HG03045 (cell line): ENCODE data around the gene ALDH3B2.
"Not testable (repeated sequence)": the region's sequence is repeated elsewhere in the genome, so short reads cannot be mapped to it uniquely, and the experiment has no call there.

Experiments
- ATAC-seq: cut with Tn5 transposase; IDR thresholded peaks from one replicate; pipeline ENCODE4 v1.9.1; 2021; ENCODE audit warnings: mild to moderate bottlenecking, moderate library complexity; ENCODE audit not compliant: unreplicated experiment

ALDH3B2 gene

DNA sequence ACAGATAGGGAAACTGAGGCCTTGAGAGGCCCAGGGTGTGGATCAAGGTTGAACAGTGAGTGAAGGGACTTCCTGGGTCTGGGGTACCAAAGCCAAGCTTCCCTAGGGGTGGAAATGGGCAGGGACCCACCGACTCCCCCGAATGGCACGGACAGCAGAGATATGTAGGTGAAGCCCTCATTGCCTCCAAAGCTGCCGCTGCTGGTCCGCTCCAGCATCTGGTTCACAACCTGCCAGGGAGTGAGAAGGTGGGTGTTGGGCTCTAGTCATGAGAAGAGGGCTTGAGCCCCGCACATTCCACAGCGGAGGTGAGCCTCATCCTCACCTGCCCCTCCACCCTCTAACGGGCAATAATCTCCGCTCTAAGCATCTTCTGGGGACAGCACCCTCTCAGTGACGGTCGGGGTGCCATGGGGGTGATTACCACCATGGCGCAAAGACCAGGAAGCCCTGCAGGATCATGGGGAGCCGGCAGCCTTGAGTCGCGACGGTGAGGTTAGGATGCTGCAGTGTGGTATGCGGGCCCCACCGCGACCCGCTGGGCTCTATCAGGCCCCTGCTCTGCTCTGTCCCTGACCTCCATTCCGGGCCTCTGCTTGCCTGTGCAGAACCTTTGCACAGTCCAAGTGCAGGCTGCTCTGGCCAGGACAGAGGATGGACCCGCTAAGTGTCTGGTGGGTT is 10.8 kb downstream of the ALDH3B2 start:
- ATAC-seq: no peak

DNA sequence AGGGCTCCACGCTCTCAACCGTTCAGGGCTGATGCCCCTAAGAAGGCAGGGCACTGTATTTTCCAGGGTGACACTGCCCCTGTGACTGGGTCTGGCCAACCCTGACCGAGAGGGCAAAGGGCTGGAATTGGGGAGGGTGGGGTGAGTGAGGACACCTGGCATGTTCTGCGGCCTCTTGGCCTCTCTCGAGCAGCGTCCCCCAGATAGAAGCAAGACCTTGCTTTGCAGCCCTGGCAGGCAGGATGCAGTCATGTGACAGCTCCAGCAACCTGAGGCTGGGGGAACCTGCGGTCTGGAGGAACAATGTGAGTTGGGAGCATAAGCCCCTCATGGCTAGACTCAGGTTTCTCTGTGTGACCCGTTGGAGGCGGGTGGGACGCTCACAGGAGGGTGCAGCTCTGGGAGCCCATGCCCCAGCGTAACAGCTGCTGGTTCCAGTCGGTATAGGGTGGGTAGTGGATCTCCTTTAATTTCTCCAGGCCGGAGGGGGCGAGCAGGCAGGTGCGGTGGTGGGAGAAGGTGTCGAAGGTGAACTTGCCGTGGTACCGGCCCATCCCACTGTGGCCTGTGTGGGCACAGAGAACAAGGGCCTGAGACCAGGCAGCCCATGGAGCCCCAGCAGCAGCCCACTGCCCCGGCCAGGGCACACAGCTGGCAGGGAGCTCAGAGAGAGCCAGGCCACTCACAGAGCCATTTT is 11.4 kb downstream of the ALDH3B2 start:
- ATAC-seq: no peak

GRCh38 chr11:67662142-67662834 is 12.1 kb downstream of the ALDH3B2 start:
- ATAC-seq: no peak

- not testable (repeated sequence) for ATAC-seq
Observed at GRCh38 chr11:67660752-67661151, 13.7 kb downstream of the ALDH3B2 start.

- ATAC-seq: not testable (repeated sequence)
Observed at GRCh38 chr11:67659651-67660165, 14.7 kb downstream of the ALDH3B2 start.

DNA sequence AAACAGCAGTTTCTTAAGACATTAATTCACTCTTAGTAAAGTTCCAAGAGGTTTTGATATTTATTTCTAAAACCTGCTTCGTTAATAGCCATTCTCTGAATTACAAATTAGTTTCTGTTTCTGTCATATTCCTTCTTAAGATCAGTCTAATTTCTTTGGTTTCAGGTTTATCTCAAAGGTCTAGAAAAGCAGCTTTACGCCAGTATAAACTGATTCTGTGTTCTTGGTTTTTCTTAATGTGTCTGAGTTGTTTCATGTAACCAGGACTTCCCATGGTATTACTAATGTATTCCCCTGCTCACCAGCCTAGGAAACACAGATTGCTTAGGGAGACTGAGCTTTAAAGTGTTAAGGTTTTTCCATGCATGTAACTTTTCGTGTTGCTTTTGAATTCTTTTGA is 17.1 kb downstream of the ALDH3B2 start:
- no peak for ATAC-seq

DNA sequence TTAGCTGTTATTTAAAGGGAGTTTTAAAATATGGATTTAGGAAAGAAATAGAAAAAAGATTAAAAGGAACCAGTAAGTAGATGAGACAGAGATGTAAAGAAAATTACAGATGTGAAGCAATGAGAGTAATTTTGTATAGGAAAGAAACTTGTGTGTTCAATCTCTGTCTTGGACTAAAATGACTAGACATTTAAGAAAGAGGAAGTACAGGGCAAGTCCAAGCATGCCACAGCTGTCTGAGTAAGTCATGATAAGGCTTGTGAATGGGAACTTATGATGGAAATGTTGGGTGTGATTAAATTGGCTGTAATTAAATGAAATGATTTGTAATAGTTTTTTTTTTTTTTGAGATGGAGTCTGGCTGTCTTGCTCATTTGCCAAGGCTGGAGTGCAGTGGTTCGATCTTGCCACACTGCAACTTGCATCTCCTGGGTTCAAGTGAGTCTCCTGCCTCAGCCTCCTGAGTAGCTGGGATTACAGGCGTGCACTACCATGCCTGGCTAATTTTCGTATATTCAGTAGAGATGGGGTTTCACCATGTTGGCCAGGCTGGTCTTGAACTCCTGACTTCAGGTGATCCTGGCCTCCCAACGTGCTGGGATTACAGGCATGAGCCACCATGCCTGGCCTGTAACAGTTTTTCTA is 18.0 kb downstream of the ALDH3B2 start:
- ATAC-seq: no peak

- ATAC-seq: no peak
Observed at GRCh38 chr11:67654225-67654624, 20.2 kb downstream of the ALDH3B2 start.

- no peak for ATAC-seq
Observed at GRCh38 chr11:67652965-67653845, 21.2 kb downstream of the ALDH3B2 start.

DNA sequence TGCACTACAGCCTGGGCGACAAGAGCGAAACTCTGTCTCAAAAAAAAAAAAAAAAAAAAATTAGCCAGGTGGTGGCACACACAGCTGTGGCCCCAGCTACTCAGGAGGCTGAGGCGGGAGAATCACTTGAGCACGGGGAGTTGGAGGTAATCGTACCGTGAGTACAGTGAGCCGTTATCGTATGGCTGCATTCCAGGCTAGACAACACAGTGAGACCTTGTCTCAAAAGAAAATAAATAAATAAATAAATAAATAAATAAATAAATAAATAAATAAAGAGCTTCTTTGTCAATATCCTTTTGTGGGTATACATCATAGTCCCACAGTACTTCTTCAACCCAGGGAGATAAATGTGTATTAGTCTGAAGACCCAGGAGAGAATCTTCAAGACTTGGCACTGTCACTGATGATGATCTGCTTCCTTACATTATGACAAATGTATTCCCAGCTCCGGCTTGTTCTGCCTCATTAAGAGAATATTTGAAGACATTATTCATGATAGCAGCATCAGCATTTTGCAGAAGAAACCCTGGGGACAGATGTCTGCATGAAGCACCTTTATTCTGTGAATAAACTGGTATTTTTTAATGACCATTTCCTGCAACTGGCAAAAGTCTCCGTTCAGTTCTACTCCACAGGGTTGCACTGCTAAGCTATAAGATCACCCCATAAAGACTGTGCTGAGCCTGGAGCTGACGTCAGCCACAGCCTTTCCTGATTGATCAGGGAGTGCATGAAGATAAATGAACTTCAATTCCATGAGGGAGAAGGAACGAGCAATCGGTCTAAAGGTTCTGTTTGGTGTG is 22.2 kb downstream of the ALDH3B2 start:
- no peak for ATAC-seq

- ATAC-seq: no peak
Observed at GRCh38 chr11:67649634-67650510, 24.6 kb downstream of the ALDH3B2 start.

- ATAC-seq: no peak
Observed at GRCh38 chr11:67648796-67649613, 25.4 kb downstream of the ALDH3B2 start.

DNA sequence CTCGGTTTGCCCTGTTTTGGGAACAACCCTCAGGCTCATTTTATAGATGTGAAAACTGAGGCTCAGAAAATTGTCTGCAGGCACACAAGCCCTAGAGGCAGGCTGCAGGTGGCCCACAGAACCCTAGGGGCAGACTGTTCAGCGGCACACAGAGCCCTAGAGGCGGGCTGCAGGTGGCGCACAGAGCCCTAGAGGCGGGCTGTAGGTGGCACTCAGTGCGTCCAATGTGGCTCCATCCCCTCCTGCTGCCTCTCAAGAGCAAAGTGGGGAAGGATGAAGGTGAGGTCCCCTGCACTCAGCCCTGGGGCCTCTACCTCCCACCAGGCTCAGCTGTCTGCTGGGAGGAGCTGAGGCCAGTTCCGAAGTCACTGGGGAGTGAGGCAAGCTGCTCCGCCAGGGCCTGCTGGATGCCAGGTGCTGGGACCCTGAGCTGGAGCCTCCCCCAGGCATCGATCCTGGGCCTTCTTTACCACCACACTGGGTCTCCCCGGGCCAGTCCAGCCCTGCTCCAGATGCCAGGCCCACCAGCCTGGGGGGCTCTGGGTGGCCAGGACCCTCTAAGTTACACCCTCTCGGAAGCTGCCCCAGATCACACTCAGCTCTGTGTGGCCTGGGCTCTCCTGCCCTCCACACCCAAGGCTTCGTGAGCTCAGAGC is 26.2 kb downstream of the ALDH3B2 start:
- no peak for ATAC-seq

DNA sequence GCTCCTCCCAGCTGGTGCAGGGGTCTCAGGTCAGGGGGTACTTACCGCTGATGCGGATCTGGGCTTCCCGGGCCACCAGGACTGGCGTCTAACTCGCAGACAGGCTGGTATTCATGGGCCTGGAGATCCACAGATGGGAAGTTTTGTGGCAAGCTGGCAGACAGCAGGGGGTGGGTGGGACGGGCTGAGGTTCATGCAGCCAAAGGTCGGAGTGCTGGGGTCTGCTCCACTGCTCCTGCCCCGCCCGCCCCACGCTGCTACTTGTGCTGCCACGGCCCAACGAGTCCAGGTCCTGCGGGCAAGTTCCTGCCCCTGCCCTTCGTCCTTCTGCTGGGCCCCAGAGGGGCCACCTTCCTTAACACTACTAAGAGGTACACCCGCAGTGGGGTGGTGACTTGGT is 27.0 kb downstream of the ALDH3B2 start:
- ATAC-seq: no peak

- ATAC-seq: no peak
Observed at GRCh38 chr11:67646535-67647336, 27.7 kb downstream of the ALDH3B2 start.
